NCI-H748 (cell line): ENCODE data around the gene DIRAS3.
"Not testable (repeated sequence)": the region's sequence is repeated elsewhere in the genome, so short reads cannot be mapped to it uniquely, and the experiment has no call there.

ENCODE experiments used
- DNase-seq: peaks from one replicate; lab custom pipeline; 2025; ENCODE audit not compliant: unreplicated experiment; lab: John Stamatoyannopoulos, UW

DIRAS3 gene, protein sequence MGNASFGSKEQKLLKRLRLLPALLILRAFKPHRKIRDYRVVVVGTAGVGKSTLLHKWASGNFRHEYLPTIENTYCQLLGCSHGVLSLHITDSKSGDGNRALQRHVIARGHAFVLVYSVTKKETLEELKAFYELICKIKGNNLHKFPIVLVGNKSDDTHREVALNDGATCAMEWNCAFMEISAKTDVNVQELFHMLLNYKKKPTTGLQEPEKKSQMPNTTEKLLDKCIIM

DNA sequence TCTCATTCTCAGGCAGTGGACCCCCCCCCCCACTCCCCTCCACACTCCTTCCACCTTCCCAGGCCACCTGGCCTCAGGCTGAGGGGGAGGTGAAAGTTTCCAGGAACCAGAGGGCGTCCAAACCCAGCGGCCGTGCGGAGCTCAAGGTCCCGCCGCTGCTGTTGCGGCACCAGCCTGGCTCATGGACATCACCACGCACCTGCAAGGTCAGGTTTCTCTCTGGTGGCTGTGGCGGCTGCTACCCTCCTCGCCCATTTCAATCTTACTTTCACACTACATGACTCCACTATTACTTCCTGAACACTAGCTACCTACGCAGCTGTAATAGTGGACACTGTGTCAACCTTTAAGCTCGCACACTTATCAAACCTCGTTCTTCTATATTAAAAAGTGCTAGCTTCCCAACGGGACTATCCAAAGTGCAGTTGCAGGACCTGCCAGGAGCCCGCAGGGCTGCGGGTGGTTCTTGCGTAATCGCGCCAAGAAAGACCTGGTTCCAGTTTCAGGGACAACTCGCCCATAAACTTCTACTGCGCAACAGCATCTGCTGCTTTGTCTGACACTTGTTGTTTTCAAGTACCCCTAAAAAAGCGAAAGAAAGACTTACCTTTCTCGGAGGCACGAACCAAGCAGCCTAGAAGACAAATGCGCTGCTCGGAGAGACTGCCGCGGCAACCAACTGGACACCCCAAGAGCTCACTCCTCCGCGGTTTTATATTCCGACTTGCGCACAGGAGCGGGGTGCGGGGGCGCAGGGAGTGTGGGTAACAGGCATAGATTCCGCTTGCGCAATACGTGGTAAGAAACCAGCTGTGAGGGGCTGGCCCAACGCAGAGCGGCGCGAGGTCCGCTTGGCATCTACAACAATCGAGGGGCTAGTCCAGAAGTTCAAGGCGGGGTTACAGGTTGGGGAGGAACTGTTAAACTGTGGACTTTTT, at the start of gene DIRAS3:
TSS of gene DIRAS3 (minus strand) at position 687 of the 938 bp plus-strand sequence. CDS start 3,330 bp downstream, outside the sequence.
- DNase-seq, result peak; percentile 54

DNA sequence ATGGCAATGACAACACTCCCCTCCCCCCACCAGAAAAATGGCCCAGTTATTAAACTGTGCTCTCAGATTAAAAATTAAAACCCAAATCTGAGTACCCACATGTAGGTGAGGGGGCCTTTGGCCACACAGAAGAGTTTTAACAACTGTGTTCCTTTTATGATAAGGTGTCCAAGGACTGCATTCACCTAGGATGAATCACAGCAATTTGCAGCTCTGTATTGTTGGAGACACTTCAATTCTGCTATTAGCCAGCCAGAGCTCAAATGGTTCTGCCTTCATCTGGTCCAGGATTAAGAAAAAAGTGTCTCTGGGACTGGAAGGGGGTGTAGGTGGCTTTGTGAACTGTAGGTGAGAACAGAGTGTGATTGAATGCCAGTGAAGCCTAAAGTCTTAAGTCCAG, 43.3 kb upstream of the DIRAS3 start:
- no peak for DNase-seq

DNA sequence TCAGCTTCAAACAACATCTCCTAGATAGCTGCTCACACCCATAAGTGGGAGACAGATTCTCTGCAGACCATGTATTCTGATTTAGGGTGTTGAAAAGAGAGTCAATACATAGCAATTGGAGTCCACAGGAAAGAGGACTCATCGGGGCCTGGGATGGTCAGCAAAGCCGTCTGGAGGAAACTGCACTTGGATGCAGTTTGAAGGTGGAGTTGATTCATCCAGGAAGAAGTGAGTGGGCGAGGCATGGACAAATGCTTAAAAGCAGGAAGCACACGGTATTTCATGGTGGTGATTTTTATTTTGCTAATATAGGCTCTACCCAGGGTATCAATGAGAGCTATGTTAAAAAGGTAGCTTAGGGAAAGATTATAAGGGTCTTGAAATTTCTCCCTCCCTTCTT, 36.8 kb upstream of the DIRAS3 start:
- DNase-seq, result no peak

GRCh38 chr1:68085752-68086151, 35.3 kb upstream of the DIRAS3 start:
- no peak for DNase-seq

DNA sequence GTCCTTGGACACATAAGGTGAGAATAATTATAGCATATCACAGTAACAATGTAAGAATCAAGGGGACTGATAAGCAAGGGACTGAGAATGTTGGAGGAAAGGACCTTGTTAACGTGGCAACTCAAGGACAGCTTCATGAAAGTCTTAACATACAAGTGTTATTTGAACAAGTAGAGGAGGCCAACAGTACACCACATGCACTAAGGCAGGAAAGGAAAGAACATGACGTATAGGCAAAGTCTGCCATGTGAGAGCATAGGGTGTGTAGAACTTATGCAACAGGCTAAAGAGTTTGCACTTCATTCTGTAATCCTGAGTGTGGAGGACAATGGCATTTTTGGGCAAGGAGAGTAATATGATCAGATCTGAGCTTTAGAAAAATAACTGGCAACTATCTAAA, 33.3 kb upstream of the DIRAS3 start:
- DNase-seq, result no peak

DNA sequence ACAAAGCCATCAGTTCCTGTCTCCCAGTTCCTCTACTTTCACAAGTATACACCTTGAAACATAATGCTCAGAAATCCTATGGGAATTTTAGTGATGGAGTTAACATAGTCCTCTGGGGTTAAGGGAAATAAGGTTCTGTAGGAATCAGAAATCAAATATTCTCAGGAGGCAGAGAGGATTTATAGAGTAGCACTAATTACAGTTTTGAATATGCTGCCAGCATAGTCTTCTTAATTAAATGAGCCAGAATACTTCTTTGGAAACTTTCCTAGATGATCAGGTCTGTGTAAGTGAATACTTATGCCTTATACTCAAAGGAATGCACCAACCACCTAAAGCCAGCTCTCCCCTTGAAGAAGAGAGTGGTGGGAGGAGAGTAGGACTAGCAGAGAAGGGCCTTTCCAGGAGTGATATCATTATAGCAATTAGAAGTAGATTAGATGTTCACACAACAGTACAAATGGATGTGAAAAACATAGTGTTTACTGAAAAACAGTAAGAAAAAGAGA, 31.4 kb upstream of the DIRAS3 start:
- no peak for DNase-seq

DNA sequence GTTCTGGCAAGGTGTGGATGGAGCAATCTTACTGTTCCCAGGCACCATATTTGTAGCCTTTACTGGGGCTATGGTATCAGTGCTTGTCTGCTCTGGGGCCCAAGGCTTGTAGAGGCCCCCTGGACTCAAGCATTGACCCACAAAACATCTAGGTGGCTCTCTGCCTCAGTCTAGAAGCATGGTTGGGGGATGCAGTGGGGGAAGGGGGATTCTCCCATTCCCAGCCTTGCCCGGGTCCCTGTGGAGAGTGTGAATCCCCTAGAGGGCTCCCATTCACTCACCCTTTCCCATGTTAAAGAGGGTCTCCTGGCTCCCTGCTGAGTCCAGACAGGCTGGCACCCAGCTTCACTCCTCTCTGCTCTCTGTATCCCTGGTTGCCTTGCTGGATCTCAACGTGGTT, 28.2 kb upstream of the DIRAS3 start:
- no peak for DNase-seq

DNA sequence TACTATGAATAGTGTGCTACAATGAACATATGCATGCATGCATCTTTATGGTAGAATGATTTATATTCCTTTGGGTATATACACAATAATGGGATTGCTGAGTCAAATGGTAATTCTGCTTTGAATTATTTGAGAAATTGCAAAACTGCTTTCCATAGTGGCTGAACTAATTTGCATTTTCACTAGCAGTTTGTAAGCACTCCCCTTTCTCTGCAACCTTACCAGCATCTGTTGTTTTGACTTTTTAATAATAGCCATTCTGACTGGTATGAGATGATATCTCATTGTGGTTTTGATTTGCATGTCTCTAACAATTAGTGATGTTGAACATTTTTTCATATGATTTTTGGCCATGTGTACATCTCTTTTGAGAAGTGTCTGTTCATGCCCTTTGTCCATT, 24.0 kb upstream of the DIRAS3 start:
- DNase-seq, result no peak

GRCh38 chr1:68065766-68066165, 15.3 kb upstream of the DIRAS3 start:
- no peak for DNase-seq

DNA sequence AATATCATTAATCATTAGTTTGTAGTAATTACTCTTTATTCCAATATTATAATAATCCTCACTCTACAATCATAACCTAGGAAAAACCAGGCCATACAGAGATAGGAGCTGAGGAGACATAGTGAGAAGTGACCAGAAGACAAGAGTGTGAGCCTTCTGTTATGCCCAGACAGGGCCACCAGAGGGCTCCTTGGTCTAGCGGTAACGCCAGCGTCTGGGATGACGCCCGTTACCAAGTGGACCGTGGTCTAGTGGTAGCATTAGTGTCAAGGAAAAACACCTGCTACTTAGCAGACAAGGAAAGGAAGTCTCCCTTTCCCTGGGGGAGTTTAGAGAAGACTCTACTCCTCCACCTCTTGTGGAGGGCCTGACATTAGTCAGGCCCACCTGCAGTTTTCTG, 7.6 kb upstream of the DIRAS3 start:
- DNase-seq, result not testable (repeated sequence)

DNA sequence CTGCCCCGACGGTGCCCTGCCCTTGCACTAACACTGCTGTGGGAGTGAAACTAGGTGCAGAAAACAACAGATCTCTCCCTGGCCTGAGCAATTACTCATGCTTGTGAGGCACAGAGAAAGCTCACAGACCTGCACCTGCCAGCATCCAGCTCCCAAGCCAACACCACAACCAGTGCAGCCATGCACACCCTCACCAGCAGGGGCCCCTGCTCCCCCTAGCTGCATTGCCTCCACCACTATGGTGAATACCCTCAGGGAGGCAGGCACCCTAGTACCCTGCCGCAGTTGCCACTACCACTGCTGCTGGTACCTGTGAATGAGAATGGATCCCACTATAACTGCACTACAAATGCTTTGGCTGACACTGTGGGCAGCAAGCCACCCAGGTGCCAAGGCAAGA, 7.1 kb upstream of the DIRAS3 start:
- no peak for DNase-seq

- DNase-seq, result no peak
Observed at GRCh38 chr1:68057050-68057449, 6.6 kb upstream of the DIRAS3 start.

DNA sequence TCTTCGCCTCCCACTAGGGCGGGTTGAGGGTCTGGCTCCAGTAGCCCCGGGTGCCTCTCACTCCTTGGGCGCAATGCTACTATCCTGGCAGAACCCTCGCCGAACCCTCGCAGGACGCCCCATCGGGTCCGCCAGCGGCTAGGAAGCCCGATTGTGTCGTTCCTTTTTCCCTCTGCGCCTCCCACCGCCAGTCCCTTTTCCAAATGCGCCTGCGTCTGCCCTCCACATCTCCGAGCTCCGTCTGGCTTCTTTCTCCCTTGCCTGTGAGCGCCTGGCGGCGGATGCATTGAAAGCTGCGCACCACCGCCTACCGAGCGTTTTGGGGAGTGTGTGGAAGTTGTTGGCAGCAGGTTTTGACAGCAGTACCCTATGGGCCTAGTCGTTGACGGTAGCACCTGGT, 1.0 kb upstream of the DIRAS3 start:
- DNase-seq, result no peak

- no peak for DNase-seq
Observed at GRCh38 chr1:68047659-68048026, 2.8 kb downstream of the DIRAS3 start.

DNA sequence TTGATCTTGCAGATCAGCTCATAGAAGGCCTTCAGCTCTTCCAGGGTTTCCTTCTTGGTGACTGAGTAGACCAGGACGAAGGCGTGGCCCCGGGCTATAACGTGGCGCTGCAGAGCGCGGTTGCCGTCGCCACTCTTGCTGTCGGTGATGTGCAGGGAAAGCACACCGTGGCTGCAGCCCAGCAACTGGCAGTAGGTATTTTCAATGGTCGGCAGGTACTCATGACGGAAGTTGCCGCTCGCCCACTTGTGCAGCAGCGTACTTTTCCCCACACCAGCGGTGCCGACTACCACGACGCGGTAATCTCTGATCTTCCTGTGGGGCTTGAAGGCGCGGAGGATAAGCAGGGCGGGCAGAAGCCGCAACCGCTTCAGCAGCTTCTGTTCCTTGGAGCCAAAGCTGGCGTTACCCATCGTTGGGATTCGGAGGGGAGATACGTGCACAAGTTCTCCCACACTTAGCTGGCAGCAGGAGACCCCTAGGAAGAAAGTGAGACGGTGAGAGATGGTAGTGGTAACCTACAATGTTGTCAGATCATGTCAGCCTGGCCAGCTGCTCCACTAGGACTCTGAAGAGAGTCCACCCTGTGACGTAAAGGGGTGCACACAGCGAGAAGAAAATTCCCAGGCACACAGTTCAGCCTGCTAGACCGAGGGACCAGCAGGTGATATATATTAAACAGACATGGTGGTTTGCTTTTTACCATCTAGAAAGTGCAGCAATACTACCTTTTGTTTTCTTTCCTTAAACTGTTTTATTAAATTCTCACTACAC, 3.4 kb downstream of the DIRAS3 start:
- DNase-seq, result no peak

DNA sequence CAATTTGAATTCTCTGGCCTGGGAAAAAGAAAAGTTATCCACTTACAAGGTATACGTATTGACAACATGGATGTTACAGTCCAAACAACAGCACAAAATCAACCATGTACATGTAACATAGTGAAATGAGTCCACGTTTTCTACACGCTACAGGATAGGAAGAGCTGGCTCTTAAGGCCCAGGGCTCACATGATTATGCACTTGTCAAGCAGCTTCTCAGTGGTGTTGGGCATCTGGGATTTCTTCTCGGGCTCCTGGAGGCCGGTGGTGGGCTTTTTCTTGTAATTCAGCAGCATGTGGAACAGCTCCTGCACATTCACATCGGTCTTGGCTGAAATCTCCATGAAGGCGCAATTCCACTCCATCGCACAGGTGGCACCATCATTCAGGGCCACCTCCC, 4.0 kb downstream of the DIRAS3 start:
- DNase-seq, result no peak

DNA sequence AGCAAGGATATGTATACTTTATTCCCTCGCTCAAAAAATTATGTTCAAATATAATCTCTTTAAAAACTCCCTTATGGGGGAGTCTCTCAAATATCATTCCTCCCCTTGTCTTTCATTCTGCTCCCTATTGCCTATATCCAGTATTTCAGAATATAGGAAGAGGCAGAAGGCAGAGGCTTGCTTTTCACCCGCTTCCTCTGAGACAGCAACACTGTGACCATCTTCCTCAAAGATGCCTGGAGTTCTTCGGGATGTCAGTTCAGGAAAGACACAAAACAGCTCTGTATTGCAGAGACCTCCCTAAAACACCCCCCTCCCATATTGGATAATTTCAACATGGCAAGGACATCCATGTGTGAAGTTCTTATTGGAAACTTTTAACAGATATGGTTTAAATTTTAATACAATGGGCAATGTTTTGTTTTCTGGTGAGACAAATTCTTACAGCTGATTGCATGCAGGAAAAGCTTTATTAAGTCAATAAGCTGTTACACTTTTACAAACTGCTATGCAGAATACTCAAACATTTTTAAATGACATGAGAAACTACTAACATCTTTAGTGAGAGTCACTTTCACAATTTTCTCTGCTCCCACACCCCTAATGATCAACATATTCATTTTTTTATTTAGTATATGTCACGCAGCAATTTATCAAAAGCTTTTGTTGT, 4.8 kb downstream of the DIRAS3 start:
- no peak for DNase-seq

- DNase-seq, result no peak
Observed at GRCh38 chr1:68043443-68044090, 6.9 kb downstream of the DIRAS3 start.

GRCh38 chr1:68036946-68037345, 13.5 kb downstream of the DIRAS3 start:
- DNase-seq, result no peak

DNA sequence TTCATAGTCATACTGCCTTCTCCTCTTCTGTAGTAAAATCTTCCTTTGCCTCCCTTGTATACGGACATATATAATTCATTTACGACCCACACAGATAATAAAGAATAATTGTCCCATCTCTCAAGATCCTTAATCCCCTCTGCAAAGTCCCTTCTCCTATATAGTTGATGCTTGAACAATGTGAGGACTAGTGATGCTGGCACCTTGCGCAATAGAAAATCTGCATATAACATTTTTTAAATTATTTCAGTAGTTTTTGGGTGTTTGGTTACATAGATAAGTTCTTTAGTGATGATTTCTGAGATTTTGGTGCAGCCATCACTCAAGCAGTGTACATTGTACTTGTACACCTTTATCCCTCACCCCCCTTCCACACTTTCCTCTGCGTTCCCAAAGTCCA, 21.0 kb downstream of the DIRAS3 start:
- no peak for DNase-seq
